Parathyroid adenoma (tissue), 2 donors: ENCODE measurements around the gene PDZK1.
"Not testable (repeated sequence)": the region's sequence is repeated elsewhere in the genome, so short reads cannot be mapped to it uniquely, and the experiment has no call there.

Experiments used
- H2AFZ ChIP-seq: fragments of 300-600 bp; sonication (generic); one replicate; pipeline ENCODE4 v1.7.0; 2017; ENCODE audit warnings: antibody characterized with exemption, mild to moderate bottlenecking
- H3K27ac ChIP-seq: fragments of 300-600 bp; sonication (generic); one replicate; pipeline ENCODE4 v1.7.0; 2017
- H3K27me3 ChIP-seq: fragments of 300-600 bp; sonication (generic); one replicate; pipeline ENCODE4 v1.7.0; 2017; ENCODE audit warnings: low read length; ENCODE audit not compliant: control insufficient read depth, insufficient read depth
- H3K36me3 ChIP-seq: fragments of 300-600 bp; sonication (generic); one replicate; pipeline ENCODE4 v1.7.0; 2017; ENCODE audit warnings: low read length; ENCODE audit not compliant: control insufficient read depth, insufficient read depth
- H3K4me1 ChIP-seq: fragments of 300-600 bp; sonication (generic); one replicate; pipeline ENCODE4 v1.7.0; 2017; ENCODE audit warnings: control low read depth
- H3K4me2 ChIP-seq: fragments of 300-600 bp; sonication (generic); one replicate; pipeline ENCODE4 v1.7.0; 2017; ENCODE audit warnings: low read length
- H3K4me3 ChIP-seq: fragments of 300-600 bp; sonication (generic); one replicate; pipeline ENCODE4 v1.7.0; 2017; ENCODE audit warnings: low read depth, low read length
- H3K79me2 ChIP-seq: fragments of 300-600 bp; sonication (generic); one replicate; pipeline ENCODE4 v1.7.0; 2017; ENCODE audit warnings: control low read depth
- H3K9ac ChIP-seq: fragments of 300-600 bp; sonication (generic); one replicate; pipeline ENCODE4 v1.7.0; 2017; ENCODE audit warnings: mild to moderate bottlenecking
- H3K9me3 ChIP-seq: fragments of 300-600 bp; sonication (generic); one replicate; pipeline ENCODE4 v1.7.0; 2017; ENCODE audit warnings: low read length; ENCODE audit not compliant: control insufficient read depth
- CTCF ChIP-seq: fragments of 300-600 bp; sonication (generic); IDR thresholded peaks from one replicate; pipeline ENCODE4 v1.7.0; 2017; ENCODE audit warnings: antibody characterized with exemption, mild to moderate bottlenecking
- donor health status: primary hyperparathyroidism.

Gene PDZK1

GRCh38 chr1:145688328-145688727, 18.8 kb downstream of the PDZK1 start:
- Histone ChIP-seq H3K4me1 (no peaks in the 10 kb centered on the region), H3K36me3 (no peaks in the 10 kb centered on the region), H3K9ac (no peak overlapping the region), H3K4me3 (no peak overlapping the region), H2AFZ (no peak overlapping the region), H3K9me3 (no peaks in the 10 kb centered on the region), H3K4me2 (no peak overlapping the region), H3K79me2 (no peaks in the 10 kb centered on the region), H3K27ac (no peak overlapping the region), H3K27me3 (no peaks in the 10 kb centered on the region)
- TF ChIP-seq CTCF = no peak

DNA sequence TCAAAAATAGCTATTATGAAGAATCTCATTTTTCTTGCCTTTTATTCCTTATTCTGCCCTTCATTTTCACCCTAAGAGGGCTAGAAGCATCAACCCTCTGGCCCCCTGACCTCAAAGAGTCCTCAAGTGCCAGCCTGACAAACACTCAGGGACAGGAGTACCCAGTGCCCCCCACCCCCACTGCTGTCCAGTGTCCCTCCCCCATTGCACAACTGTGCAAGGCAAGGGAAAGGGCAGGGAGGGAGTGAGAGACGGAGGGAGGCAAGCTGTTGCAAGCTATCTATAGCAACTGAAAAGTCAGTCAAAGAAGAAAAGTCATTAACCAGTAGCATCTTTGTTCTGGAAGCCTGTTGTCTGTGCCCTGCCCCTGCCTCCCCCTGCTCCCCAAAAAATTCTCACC, 21.1 kb downstream of the PDZK1 start:
- H3K27ac ChIP-seq, H3K4me2 ChIP-seq, H3K9me3 ChIP-seq, H3K36me3 ChIP-seq, H3K79me2 ChIP-seq, H3K9ac ChIP-seq, H2AFZ ChIP-seq, H3K4me1 ChIP-seq, H3K4me3 ChIP-seq, H3K27me3 ChIP-seq: not testable (repeated sequence)

- not testable (repeated sequence) for H3K9ac ChIP-seq, H3K27me3 ChIP-seq, H3K36me3 ChIP-seq, H3K4me3 ChIP-seq, H3K9me3 ChIP-seq, H2AFZ ChIP-seq, H3K79me2 ChIP-seq, H3K4me1 ChIP-seq, H3K4me2 ChIP-seq, H3K27ac ChIP-seq
Observed at GRCh38 chr1:145684858-145685257, 22.3 kb downstream of the PDZK1 start.

DNA sequence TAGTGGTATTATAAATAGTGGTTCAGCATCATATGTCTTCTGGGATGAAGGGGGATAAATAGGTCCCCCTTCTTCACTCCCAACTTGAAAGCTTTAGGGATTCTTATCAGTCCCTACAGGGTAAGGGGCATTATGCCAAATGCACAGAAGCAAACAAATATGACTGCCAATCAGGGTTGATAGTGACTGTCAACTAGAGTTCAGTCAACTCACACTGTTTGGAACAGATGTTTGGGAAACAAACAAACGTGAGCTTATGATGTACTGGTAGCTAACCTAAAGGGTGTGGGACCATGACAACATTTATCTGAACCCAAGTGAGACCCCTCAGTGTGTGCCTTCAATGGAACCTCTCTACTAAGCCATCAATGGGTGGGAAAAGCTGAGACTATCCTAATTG, 34.0 kb downstream of the PDZK1 start:
- not testable (repeated sequence) for H3K4me2 ChIP-seq, H3K36me3 ChIP-seq, H3K79me2 ChIP-seq, H3K4me1 ChIP-seq, H3K9ac ChIP-seq, H3K4me3 ChIP-seq, H3K27ac ChIP-seq, H3K27me3 ChIP-seq, H3K9me3 ChIP-seq, H2AFZ ChIP-seq

DNA sequence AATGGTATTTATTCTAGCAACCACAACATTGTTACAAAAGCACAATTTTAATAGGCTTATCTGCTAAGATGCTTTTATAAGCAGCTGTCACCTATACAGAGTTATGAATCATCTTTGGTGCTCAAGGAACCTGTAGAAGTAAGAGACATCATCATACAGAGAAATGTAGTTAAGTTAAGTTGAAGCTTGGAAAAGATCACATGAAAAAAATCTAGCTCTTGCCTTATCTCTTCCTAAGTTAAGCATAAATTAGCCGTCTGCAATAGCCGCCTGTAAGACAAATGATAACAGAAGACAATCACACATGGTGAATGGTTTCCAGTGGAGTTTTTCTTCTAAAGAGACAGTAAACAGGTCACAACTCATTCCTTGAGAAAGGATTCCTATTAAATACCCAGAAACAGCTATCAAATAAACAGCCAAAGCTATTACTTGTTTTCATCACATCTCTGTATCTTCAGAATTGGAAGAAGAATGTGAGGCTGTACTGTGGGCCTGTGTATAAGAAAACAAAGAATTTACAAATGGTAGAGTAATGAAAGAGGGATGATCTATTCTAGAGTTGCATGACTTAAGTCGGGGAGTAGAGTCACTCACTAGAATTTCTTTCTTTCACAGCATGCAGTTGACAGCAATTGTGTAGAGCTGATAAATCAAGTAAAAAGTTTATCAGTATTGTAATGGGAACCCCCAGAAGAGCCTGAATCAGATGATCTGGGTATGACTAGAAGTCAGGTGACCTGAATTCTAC, 36.0 kb downstream of the PDZK1 start:
- H3K36me3 ChIP-seq, H3K9ac ChIP-seq, H2AFZ ChIP-seq, H3K4me3 ChIP-seq, H3K27me3 ChIP-seq, H3K4me2 ChIP-seq, H3K27ac ChIP-seq, H3K4me1 ChIP-seq, H3K79me2 ChIP-seq, H3K9me3 ChIP-seq: not testable (repeated sequence)

GRCh38 chr1:145665015-145665414, 42.2 kb downstream of the PDZK1 start:
- H3K79me2 ChIP-seq, H3K4me3 ChIP-seq, H2AFZ ChIP-seq, H3K27me3 ChIP-seq, H3K27ac ChIP-seq, H3K9me3 ChIP-seq, H3K4me2 ChIP-seq, H3K9ac ChIP-seq, H3K4me1 ChIP-seq, H3K36me3 ChIP-seq: not testable (repeated sequence)

- H3K36me3 ChIP-seq, H3K4me2 ChIP-seq, H2AFZ ChIP-seq, H3K27ac ChIP-seq, H3K79me2 ChIP-seq, H3K9ac ChIP-seq, H3K9me3 ChIP-seq, H3K27me3 ChIP-seq, H3K4me3 ChIP-seq, H3K4me1 ChIP-seq: not testable (repeated sequence)
Observed at GRCh38 chr1:145662502-145662901, 44.7 kb downstream of the PDZK1 start.

DNA sequence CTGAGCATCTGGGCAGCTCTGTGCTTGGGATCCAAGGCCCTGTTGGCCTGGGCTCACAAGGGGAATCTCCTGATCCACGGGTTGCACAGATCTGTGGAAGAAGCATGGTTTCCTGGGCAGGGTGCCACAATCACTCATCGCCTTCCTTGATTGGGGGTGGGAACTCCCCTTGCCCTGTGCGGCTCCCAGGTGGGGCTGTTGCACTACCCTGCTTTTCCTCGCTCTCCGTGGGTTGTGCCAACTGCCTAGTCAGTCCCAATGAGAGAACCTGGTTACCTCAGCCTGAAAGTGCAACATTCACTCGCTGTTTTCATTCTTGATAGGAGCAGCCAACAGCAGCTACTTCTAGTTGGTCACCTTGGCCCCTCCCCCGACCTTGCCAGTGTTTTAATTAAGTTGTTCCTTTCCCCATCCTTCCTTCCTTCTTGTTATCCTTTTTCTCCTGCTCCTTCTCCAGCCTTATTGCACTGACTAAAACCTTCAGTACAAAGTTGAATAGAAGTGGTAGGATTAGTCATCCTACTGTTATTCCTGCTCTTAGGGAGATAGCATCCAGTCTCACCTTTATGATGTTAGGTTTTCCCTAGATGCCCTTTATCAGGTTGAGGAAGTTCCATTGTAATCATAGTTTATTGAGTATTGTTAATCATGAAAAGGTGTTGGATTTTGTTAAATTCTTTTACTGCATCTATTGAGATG, 50.8 kb downstream of the PDZK1 start:
- H3K36me3 ChIP-seq, H2AFZ ChIP-seq, H3K4me2 ChIP-seq, H3K27me3 ChIP-seq, H3K4me1 ChIP-seq, H3K9me3 ChIP-seq, H3K4me3 ChIP-seq, H3K9ac ChIP-seq, H3K27ac ChIP-seq, H3K79me2 ChIP-seq: not testable (repeated sequence)

DNA sequence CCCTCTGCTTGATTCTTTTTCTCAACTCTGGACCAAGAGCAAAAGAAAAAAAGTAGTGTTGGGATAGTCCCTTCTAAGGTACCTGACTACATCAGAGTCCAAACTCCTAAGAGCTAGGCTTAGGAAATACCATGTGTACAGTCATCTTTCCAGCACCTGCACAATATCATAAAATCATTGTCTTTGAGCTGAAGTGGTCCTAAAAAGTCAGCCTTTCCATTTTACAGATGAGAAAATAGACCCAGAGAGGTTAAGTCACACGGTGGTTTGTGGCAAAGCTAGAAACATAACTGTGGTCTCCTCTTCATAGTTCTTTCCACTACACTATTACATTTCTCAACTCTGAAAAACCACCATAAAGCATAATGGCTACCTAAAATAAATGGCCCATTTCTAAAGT, 63.2 kb downstream of the PDZK1 start:
- H3K79me2 ChIP-seq, H3K4me2 ChIP-seq, H2AFZ ChIP-seq, H3K27me3 ChIP-seq, H3K9me3 ChIP-seq, H3K4me1 ChIP-seq, H3K36me3 ChIP-seq, H3K27ac ChIP-seq, H3K4me3 ChIP-seq, H3K9ac ChIP-seq: not testable (repeated sequence)

DNA sequence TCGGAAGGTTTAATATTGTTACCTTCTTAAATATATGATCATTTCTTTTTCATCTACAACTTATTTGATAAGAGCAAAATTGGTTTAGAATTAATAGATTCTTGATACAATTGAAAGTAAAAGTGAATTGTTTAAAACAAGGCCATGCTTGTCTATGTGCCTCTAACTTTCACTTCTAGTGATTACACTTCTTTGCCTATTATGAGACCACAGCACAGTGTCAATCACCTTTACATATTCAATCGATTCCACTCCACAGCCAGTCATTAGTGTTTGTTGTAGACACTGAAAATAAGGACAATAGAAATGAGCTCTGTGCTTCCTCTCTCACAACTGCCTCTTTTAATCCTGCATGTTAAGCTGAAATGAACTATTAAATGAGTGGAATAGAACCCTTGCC, 65.3 kb downstream of the PDZK1 start:
- H3K9ac ChIP-seq = not testable (repeated sequence)

More for the DNA sequence above, 65.3 kb downstream of the PDZK1 start:
- not testable (repeated sequence) for H2AFZ ChIP-seq, H3K9me3 ChIP-seq, H3K27ac ChIP-seq, H3K27me3 ChIP-seq, H3K79me2 ChIP-seq, H3K4me3 ChIP-seq, H3K4me2 ChIP-seq, H3K36me3 ChIP-seq, H3K4me1 ChIP-seq
